ENCODE data around the gene SORCS2.
A peak's percentile ranks its signal among the peaks of the same experiment; 100 is the strongest.
"Not testable (repeated sequence)": the region's sequence is repeated elsewhere in the genome, so short reads cannot be mapped to it uniquely, and the experiment has no call there.

The SORCS2 gene

DNA sequence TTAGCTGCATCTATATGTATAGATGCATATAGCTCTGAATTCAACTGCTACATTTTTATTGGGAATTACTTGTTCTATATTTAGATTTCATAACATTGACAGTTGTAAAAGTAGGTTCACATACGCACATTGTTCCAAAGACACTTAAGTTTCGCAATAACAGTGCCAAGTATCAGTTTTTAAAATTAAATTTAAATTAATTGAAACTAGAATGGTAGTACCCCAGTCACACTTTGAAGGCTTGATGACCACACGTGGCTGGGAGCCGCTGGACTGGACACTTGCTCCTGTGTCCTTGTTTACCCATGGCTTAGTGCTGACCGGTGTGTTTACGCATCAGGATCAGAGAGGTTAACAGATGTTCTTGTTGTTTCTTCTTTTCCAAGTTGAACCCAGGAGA lies 383.1 kb downstream of the SORCS2 start:
- no peak for DNase-seq

DNA sequence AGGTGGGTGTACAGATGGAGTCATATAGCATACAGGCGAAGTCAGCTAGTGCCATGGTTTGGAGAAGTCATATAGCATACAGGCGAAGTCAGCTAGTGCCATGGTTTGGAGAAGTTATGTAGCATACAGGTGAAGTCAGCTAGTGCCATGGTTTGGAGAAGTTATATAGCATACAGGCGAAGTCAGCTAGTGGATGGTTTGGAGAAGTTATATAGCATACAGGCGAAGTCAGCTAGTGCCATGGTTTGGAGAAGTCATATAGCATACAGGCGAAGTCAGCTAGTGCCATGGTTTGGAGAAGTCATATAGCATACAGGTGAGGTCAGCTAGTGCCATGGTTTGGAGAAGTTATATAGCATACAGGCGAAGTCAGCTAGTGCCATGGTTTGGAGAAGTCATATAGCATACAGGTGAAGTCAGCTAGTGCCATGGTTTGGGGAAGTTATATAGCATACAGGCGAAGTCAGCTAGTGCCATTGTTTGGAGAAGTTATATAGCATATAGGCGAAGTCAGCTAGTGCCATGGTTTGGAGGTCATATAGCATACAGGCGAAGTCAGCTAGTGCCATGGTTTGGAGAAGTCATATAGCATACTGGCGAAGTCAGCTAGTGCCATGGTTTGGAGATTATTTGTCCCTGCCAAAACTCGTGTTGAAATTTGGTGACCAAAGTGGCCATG lies 385.2 kb downstream of the SORCS2 start:
- not testable (repeated sequence) for DNase-seq

DNA sequence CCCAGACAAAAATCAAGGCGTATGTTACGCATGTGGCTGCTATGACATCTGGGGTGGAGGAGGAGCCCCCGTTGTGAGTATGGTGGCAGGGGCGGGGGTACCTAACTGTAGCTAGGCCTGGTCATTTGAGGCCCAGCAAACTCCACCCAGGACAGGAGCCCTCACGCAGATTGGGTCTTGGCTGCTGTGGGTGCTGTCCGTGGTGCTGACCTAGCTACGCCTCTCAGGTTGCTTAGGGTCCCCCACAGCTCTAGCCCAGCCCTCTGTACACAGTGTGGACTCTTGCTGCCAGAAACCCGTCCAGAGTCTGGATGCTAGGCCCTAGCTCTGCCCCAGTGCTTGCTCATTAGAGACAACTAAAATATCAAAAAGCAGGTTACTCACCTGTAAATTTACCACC lies 389.1 kb downstream of the SORCS2 start:
- peak; percentile 33 for DNase-seq

DNA sequence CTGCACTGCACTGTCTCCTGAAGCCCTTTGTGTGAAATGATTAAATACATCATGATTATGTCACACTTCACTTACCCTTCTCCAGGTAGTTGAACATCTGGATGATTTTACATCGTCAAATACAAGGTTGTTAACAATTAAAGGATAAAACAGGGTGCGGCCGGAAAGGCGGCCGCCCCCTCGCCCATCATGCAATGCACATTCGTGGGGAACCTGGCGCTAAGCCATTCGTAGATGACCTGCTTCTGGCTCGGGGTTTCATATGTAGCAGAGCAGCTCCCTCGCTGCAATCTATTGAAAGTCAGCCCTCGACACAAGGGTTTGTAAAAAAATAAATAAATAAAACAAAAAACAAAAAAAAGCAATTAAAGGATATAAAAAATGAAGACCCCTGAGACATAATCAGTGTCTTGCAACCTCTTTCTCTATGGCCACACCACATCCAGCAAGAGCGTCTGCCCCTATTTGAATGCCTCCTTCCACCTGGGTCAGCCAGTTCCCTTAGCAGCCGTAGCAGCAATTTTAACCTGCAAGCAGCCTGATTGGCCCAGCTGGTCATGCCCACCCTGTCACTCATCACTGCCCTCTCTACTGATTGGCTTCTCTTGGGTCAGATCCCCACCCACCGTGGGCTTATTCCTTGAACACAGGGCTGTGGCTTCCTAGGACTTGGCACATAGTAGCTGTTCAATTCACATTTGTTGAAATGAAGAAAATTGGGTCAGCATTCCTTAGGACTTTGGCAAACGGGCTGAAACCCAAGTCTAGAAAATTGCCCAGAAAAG lies 390.2 kb downstream of the SORCS2 start:
- no peak for DNase-seq

DNA sequence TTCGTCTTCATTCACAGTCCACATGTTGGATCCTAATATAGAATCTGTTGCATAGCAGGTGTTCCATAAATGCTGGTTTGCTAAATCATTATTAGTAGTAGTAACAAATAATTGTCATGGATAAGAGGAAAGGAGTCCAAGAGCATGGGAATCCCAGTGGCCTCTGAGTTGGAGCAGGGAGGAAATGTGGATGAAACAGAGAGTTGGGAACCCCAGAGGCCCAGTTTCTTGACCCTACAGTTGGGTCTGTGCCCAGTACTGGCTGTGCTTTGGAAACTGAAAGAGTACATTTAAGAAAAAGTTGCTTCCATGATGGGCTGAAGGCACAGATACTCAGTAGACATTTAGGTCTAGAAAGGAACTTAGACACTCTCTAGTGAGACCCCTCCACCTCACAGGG lies 391.8 kb downstream of the SORCS2 start:
- no peak for DNase-seq

DNA sequence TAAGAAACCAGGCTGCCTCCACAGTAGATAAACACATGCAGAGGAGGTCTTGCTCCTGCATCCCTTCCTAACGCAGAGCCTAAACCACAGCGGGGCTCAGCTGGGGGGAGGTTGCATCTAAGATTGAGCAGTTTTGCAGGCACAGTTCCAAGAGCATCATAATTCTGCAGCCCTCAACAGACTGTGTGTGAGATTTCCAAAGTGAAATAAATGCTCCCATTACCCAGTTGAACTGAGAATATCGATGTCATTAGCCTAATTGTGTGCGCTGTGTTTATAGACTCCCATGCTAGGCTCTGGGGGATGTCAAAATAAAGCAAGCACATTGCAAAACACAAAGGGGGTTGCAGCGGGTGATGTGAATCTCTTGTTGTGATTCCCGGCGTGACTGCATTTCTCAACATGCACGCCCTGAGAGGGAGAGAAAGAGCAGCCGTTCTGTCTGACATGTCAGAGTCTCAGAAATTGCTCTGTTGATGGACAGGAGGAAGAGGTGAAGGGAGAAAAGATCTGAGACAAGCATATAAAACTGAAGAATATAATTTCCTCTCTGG lies 392.3 kb downstream of the SORCS2 start:
- no peak for DNase-seq

DNA sequence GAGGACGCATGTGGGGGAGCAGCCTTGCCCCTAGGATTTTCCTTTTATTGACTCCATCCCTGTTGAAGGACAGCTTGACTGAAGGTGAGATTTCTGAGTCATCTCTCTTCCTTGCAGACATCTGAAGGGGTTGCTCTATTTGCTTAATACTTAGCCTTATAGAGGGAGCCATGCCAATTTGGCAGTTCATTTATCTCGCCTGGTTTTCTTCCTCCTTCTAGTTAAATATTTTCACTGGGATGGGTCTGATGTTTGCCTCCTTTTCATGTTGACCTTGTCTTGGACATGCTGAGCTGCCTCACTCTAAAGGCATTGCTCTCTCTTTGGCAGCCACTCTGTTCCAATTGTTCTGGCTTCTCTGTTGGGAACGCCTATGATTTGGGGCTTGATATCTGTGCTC lies 393.4 kb downstream of the SORCS2 start:
- DNase-seq: no peak

DNA sequence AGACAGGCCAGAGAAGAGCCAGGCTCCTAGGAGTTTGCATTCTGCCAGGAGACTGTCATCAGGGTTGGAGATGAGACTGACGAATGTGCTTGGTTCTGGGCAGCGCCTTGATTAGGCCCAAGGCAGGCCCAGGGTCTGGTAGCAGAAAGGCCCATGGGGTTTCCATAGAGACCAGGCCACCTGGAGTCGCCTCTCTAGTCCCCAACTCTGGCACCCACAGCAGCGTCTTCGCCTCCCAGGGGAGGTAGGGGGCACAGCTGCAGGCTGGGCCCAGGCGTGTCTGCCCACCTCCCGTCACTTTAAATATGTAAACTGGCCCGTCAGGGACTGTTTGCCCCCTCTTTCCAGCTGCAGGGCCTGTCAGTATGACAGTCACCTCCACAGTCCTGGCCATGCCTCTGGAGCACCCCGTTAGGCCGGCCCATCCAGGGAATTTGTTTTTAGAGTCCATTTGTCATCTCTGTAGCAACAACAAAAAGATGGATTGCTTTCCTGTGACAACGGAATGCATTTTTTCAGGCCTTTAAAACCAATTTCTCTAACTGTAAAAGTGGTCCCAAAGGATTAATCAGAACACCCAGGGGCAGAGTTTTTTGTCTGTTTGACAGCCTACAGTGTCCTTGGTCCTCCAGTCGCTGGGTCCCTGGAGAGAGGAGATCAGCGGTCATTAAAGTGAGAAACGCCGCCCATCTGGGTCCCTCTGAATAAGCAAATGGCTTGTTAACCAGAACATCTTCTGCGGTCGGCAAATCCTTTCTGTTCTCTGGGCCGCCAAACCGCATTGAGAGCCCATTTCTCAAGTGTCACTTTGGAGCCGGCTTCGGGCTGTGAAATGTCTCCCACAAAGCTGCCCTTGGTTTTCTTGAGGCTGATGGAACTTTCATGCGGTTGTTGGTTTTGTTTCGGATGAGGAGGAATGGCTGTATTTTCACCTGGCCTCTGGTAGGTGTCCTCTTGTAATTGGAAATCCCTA lies 395.4 kb downstream of the SORCS2 start:
- no peak for DNase-seq

DNA sequence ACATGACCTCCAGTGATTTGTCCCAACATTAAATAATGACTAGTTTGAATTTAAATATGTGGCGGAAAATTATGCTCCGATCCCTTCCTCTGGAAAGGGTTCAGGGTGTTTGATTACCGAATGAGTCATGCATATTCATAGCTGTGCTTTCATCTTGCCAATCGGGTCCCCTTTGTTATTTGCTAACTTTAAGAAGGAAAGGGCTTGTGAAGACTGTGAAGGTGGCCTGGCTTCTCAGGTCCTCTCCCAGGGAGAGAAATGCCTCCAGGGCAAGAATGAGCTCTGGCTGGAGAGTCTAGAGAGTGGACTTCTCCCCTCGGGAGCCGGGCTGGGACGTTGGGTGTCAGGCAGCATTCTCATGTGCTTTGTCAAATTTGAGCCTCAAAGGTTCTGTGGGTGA lies 397.9 kb downstream of the SORCS2 start:
- DNase-seq: no peak

DNA sequence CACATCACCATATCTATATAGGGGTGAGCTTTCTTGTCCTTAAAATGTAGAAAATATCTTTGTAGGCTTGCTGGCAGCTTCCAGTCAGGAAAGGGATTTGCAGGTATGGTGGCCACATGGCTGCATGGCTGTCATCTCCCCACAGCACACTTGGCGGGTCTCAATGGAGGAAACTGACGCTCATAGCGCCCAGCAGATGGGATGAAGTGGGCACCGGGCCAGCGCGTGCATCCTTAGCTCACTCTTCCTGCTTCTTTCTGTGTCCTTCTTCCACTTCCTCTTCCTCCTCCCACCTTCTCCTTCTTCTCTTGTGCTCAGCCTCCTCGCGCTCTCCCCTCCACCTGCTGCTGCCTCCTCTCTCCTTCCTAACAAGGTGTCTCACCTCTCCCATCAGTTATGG lies 398.6 kb downstream of the SORCS2 start:
- DNase-seq: no peak

DNA sequence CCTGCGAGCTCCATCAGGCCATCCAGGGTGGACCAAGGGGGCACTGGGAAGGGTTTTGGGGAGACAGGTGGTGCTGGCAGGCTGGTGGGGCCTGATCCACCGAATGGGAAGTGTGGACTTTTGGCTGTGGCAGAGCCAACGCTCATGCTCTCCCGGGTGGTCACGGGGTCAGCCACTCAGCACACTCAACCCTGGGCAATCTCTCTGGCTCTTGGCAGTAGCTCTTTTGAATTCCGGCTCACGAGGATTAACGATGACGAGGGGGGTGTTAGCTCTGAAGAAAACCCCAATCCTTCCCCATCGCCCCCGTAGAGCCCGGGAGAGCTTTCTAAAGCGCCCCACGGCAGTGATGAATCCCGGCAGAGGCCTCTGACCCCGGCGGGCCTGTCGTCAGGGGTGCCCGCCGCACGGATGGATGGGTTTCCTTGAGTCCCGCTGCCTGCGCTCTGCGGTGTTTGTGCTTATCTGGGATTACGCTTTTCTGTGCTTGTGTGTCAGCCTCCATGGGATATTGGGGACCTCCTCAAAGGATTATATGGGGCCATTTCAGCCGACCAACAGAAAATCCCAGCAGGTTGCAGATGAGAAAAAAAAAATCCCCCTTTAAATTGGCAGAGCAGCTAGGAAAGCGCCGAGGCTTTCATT lies 399.2 kb downstream of the SORCS2 start:
- DNase-seq: no peak

DNA sequence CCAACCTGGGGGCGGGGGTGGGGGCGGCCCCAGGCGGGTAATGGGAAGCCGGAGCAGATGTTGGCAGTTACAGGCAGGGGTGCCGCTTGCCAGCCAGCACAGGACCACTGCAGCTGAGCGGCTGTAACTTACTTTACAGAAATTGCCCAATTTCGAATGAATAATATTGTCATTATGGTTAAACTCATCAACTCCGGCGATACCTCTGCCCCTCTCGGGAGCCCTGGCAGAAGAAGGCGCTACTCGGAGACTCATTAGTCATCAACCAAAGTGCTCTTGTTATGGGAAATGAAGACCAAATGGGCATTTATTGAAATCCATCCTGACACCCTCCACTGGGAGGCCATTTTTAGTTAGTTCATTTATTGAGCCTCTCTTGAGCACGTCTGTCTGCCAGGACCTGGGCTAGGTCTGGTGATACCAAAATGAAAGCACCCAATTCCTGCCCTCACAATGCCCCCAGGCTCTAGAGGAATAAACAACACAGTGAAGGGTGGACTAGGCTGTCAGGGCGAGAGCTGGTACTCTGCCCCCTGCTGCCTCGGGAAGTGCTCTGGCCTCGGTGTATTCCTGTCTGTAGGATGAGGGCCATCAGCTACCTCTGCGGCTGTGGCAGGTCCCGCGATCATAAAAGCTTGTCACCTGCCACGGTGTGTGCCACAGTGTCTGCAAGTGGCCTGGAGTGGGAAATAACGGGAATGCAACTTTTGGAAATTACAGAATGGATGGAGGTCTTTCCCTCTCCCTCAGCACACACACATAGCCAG lies 401.5 kb downstream of the SORCS2 start:
- DNase-seq: peak; percentile 41

DNA sequence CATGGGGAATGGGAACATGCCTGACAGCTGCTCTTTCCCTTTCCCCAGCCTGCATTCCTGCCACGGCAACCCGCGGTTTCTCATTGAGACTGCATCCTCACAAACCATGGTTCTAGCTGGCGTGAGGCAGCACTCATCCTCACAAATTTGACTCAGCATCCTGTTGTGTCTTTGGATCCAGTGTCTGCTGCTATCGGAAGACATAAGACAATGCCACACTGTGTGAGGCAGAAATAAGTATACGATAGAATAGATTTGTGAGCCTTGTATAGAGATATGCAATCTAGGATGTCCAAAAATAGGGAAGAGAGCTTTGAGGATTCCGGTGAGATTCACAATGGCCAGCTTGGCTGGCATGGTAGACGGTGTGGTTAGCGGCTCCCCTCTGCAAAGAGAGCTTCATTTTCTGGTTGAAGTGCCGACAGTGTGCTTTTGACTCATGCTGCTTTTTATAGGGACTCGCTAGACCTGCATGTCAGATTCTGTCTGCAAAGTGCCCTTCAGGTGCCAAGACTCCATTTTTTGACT lies 403.7 kb downstream of the SORCS2 start:
- DNase-seq: no peak

DNA sequence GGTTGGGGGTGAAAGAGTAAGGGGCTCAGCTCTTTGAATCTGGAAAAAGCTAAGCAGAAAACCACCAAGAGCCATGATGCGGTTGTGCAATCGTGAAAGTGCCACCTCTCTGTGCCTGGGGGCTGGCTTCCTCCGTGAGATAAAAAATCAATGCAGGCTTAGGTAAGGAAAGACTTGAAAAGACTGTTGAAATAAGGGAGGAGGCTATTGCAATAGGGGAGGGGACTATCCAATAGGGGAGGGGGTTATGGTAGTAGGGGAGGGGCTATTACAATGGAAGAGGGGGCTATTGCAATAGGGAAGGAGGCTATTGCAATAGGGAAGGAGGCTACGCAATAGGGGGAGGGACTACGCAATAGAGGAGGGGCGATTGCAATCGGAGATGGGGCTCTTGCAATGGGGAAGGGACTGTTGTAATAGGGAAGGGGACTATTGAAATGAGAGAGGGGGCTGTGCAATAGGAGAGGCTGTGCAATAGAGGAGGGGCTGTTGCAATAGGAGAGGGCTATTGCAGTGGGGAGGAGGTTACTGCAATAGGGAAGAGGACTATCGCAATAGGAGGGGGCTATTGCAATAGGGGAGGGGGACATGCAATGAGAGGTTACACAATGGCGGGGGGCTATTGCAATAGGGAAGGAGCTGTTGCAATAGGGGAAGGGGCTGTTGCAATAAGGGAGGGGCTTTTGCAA lies 404.7 kb downstream of the SORCS2 start:
- peak; percentile 26 for DNase-seq

DNA sequence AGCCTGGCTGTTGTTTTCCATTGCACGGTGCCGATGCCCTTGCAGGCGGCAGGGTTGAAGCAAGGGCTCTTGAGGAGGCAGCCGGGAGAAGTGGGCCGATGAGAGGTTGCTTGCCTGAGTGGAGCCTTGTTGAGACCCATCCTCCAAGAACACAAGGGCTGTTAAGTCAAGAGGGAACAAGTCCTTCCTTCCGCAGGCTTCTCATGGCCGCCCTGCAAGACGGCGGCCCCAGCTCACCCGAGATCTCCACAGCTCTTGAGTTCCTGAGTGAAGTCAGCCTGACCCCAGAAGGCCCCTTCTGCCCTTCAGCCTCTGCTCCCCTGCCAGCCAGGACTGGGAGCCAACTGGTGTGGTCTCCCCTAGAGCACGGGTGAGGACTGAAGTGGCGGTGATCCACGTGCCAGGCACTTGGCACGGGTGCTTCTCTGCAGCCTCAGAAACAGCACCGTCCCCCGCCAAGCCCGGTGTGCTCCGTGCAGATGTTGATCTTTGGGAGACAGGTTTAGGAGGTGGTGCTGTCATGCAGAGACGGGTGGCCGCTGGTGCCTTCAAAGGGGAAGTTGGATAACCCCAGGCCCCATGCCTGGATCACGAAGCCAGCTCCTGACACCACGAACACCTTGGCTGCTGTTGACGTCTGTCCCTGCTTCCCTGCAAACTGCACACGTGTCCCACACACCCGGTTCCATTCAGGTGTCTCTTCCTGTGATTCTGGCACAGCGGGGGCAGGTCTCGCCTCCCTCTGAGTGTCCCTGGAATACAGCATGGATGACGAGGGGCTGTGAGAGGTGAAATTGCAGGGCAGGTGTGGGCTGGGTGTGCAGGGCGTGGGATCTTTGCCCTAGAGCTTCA lies 406.8 kb downstream of the SORCS2 start:
- peak; percentile 3 for DNase-seq

DNA sequence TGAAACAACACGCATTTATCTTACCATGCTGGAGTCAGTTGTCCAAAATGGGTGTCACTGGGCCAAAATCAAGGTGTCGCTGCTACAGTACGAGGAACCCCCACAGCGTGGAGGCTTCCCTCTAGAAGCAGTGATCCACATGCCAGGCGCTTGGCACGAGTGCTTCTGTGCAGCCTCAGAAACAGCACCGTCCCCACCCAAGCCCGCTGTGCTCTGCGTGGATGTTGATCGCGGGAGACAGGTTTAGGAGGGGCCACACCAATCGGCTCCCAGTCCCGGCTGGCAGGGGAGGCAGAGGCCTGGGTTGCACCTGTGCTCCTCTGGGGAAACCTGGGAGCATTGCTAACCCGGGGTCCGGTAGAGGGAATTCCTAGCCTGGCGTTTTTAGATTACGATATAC lies 407.9 kb downstream of the SORCS2 start:
- DNase-seq: no peak

DNA sequence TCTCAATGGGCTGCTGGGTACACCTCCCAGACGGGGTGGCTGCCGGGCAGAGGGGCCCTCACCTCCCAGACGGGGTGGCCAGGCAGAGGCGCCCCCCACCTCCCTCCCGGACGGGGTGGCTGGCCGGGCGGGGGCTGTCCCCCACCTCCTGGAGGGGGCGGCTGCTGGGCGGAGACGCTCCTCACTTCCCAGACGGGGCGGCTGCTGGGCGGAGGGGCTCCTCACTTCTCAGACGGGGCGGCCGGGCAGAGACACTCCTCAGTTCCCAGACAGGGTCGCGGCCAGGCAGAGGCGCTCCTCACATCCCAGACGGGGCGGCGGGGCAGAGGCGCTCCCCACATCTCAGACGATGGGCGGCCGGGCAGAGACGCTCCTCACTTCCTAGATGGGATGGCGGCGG lies 409.8 kb downstream of the SORCS2 start:
- not testable (repeated sequence) for DNase-seq

DNA sequence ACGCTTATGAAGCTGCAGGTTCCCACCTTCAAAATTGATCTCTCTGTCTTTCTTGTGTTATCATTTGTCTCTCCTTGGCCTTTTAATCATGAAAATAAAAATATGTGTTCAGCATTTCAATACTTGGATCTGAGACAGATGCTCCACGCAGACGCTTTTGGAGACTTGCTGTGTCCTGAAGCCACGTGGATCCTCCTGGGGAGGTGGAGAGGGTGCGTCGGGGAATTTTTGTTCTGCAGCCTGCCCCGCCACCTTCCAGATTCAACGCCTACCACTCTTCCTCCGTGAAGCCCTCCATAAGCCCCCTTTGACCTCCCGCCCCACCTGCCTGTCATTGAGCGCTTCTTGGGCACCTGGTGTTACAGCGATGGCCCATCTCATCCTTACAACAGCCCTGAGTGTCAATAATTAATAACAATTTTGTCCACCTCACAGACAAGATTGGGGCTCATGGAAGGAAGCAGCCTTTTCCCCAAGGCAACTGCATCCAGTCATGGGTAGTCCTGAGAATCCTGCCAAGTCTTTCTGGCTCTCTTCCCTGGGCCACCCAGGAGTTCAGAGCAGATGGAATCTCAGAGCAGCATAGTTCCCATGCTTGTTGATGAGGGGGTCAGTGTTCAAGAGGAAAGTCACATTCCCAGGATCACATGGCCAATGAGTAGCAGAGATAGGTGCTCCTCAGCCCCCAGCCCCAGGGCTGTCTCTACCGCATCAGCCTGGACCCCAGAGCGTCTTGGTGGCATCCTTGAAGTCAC lies 415.0 kb downstream of the SORCS2 start:
- no peak for DNase-seq

DNA sequence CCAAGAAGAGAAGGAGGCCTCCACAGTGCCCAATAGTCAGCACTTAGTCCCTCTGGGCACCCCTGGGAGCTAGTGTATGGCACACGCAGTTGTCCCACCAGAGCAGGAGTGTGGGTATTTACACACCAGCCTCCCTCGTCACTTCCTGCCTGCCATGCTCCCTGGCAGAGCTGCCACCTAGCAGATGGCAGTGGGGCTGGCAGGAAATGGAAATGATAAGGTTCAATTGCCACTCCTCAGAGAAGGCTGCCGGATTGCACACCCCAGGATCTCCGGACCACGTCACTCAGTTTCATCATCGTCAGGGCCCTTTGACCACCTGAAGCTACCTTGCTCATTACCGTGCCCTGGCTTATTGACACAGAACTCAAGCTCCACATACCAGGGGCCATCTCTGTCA lies 415.7 kb downstream of the SORCS2 start:
- DNase-seq: no peak
